IPS-15b (cell line): ENCODE measurements around the gene ANKS1B.
"Not testable (repeated sequence)": the region's sequence is repeated elsewhere in the genome, so short reads cannot be mapped to it uniquely, and the experiment has no call there.

Experiments used
- H3K27me3 ChIP-seq: one replicate; pipeline ENCODE4 v1.6.1; 2013; ENCODE audit warnings: low read length; ENCODE audit not compliant: control insufficient read depth, insufficient read depth
- H3K36me3 ChIP-seq: one replicate; pipeline ENCODE4 v1.6.1; 2013; ENCODE audit warnings: low read length; ENCODE audit not compliant: control insufficient read depth, insufficient read depth
- H3K4me1 ChIP-seq: one replicate; pipeline ENCODE4 v1.6.1; 2013; ENCODE audit warnings: mild to moderate bottlenecking, low read length; ENCODE audit not compliant: control insufficient read depth, insufficient read depth
- H3K4me3 ChIP-seq: one replicate; pipeline ENCODE4 v1.5.1; 2013; ENCODE audit warnings: low read depth, low read length
- H3K9ac ChIP-seq: one replicate; pipeline ENCODE4 v1.6.1; 2013; ENCODE audit warnings: low read depth, mild to moderate bottlenecking, low read length
- H3K9me3 ChIP-seq: one replicate; pipeline ENCODE4 v1.6.1; 2013; ENCODE audit warnings: mild to moderate bottlenecking, low read length; ENCODE audit not compliant: control insufficient read depth, insufficient read depth

Gene ANKS1B

DNA sequence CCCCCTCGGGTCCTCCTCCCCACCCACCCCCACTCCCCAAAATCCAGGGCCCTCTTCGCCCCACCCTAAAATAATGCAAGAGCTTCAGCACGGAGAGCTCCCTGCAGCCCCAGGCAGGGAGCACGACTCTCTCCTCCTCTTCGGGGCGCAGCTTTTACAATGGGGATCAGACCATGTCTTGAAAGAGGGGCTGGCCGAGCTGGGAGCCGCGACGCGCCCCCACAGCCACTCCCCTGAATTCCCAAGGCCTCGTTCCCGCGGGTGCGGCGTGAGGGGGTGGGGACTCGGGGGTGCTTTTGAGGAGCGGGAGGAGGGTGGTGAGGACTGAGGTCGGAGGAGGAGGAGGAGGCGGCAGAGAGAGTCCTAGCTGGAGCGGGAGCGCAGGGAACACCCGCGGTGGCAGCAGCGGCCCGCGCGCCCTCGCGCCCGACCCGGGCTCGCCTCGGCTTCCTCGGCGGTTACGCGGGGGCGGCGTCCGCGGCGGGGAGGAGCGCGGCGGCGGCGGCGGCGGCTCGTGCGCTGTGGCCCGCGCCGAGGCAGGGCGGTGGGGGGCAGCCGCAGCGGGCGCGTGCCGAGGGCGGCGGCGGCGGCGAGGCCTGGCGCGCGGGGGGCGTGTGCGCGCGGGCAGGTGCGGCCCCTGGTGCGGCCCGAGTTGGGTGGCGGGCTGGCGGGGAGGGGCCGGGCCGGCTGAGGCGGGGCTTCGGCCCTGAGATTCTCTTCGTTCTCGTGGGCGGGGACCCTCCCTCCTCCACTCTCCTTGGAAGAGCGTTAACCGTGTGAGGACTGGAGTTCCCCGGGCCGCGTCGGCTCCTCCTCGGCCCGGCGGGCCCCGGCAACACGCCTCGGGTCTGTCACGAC is at the start of gene ANKS1B:
ANKS1B (minus strand) TSS at position 666 of the 858 bp plus-strand sequence. CDS start 699 bp downstream, outside the sequence.
- H3K4me1 ChIP-seq: peaks cover 10% of the 10 kb centered on the region
- peak within 1 kb of the TSS; percentile 66 for H3K9ac ChIP-seq
- H3K4me3 ChIP-seq: peak within 1 kb of the TSS; percentile 85
- H3K36me3 ChIP-seq: no peaks in the 10 kb centered on the region
- no peaks in the 10 kb centered on the region for H3K9me3 ChIP-seq
- peaks cover 20% of the 10 kb centered on the region for H3K27me3 ChIP-seq

DNA sequence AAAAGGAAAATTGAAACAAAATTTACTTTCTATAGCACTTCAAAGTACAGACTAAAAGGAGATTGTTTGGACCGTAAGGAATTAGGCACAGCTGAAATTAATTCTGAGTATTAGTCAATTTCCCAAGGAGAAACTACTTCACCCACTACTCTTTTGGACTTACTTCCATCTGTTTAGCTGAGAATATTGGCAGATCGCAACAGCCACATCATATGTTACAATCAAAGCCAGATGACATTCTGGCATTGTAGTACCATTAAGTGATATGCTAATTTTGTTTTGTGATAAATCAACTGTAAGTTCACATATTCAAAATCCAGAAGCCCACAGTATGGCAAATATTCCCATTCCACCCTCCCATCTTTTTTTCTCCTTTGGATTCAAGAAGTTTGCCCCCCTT is 47.1 kb upstream of the ANKS1B start:
- no peaks in the 10 kb centered on the region for H3K27me3 ChIP-seq
- no peak overlapping the region for H3K4me3 ChIP-seq
- no peaks in the 10 kb centered on the region for H3K9me3 ChIP-seq
- no peaks in the 10 kb centered on the region for H3K4me1 ChIP-seq
- H3K36me3 ChIP-seq: no peaks in the 10 kb centered on the region
- no peak overlapping the region for H3K9ac ChIP-seq

DNA sequence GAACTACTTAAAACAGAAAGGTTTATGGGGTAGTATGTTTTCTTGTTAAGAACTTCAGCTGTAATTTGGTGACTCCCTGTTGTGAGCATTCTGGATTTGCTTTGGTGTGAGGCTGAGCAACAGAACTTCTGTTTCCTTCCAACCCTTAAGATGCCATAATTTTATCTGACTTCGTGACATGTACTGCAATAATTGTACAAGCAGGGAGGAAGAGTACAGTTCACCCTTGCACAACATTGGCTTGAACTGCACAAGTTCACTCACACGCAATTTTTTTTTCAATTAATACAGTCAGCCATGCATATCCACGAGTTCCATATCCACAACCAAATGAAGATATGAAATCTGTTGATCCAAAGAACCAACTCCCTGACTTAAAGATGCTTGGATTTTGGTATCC is 42.9 kb upstream of the ANKS1B start:
- H3K9ac ChIP-seq: no peak overlapping the region
- H3K36me3 ChIP-seq: no peaks in the 10 kb centered on the region
- no peaks in the 10 kb centered on the region for H3K27me3 ChIP-seq
- H3K4me3 ChIP-seq: no peak overlapping the region
- no peaks in the 10 kb centered on the region for H3K9me3 ChIP-seq
- H3K4me1 ChIP-seq: no peaks in the 10 kb centered on the region

DNA sequence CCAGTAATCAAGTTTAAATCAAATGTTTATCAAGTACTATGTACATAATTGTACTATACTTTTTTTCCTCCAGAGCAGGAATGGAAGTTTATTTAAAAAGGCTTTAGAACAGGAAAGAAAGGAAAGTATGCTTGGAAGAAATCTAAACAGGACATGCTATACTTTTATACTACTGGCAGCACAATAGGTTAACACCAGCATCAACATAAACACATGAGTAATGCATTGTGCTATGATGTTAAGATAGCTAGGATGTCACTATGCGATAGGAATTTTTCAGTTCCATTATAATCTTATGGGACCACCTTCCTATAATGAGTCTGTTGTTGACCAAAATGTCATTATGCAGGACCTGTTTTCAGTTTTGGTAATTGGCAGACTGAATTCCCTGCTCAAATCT is 41.5 kb upstream of the ANKS1B start:
- H3K27me3 ChIP-seq: no peaks in the 10 kb centered on the region
- H3K4me3 ChIP-seq: no peak overlapping the region
- H3K4me1 ChIP-seq: no peaks in the 10 kb centered on the region
- no peaks in the 10 kb centered on the region for H3K36me3 ChIP-seq
- no peak overlapping the region for H3K9ac ChIP-seq
- no peaks in the 10 kb centered on the region for H3K9me3 ChIP-seq

DNA sequence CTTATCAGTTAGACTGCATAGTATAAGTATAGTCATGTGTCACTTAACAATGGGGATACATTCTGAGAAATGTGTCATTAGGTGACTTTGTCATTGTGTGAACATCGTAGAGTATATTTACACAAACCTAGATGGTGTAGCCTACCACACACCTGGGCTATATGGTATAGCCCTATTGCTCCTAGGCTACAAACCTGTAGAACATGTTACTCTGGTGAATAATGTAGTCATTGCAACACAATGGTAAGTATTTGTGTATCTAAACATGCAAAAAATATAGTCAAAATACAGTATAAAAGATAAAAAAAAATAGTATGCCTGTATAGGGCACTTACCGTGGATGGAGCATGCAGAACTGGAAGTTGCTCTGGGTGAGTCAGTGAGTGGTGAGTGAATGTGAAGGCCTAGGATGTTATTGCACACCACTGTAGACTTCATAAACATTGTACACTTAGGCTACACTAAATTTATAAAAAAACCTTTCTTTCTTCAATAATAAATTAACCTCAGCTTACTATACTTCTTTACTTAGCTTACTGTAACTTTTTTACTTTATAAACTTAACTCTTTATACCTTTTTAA is 40.3 kb upstream of the ANKS1B start:
- H3K4me3 ChIP-seq: no peak overlapping the region
- no peaks in the 10 kb centered on the region for H3K36me3 ChIP-seq
- H3K9ac ChIP-seq: no peak overlapping the region
- no peaks in the 10 kb centered on the region for H3K4me1 ChIP-seq
- H3K9me3 ChIP-seq: no peaks in the 10 kb centered on the region
- no peaks in the 10 kb centered on the region for H3K27me3 ChIP-seq

DNA sequence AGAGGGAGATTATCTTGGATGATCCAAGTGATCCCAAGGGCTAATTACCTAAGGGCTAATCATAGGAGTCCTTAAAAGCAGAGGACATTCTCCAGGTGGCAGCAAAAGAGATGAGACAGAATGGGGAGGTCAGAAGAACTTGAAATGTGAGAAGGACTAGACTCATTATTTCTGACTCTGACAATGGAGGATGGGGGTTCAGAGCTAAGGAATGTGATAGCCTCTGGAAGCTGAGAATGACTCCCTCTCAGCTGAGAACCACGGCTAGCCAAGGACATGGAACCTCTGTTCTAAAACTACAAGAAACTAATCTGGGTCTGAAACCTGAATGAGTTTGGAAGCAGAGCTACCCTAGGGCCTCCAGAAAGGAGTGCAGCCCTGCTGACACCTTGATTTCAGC is 35.6 kb upstream of the ANKS1B start:
- Histone ChIP-seq H3K4me1 (no peaks in the 10 kb centered on the region), H3K9me3 (no peaks in the 10 kb centered on the region), H3K4me3 (no peak overlapping the region), H3K27me3 (no peaks in the 10 kb centered on the region), H3K9ac (no peak overlapping the region), H3K36me3 (no peaks in the 10 kb centered on the region)

DNA sequence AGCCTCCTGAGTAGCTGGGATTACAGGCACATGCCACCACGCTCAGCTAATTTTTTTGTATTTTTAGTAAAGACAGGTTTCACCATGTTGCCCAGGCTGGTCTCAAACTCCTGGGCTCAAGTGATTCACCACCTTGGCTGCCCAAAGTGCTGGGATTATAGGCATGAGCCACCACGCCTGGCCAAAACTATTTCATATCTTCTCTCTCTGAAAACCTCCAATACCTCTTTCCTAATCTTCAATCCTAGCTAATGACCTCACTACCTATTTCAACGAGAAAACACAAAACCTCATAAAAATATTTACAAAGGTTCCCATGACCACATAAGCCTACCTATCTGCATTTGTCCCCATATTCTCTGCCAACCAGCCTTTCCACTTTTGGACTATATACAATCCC is 32.3 kb upstream of the ANKS1B start:
- Histone ChIP-seq H3K4me1 (no peaks in the 10 kb centered on the region), H3K36me3 (no peaks in the 10 kb centered on the region), H3K4me3 (no peak overlapping the region), H3K9ac (no peak overlapping the region), H3K9me3 (no peaks in the 10 kb centered on the region), H3K27me3 (no peaks in the 10 kb centered on the region)

DNA sequence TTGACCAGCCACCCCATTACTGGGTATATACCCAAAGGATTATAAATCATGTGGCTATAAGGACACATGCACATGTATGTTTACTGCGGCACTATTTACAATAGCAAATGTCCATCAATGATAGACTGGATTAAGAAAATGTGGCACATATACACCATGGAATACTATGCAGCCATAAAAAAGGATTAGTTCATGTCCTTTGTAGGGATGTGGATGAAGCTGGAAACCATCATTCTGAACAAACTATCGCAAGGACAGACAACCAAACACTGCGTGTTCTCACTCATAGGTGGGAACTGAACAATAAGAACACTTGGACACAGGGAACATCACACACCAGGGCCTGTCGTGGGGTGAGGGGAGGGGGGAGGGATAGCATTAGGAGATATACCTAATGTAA is 31.6 kb upstream of the ANKS1B start:
- H3K4me3 ChIP-seq, H3K27me3 ChIP-seq, H3K36me3 ChIP-seq, H3K9ac ChIP-seq, H3K9me3 ChIP-seq, H3K4me1 ChIP-seq: not testable (repeated sequence)

DNA sequence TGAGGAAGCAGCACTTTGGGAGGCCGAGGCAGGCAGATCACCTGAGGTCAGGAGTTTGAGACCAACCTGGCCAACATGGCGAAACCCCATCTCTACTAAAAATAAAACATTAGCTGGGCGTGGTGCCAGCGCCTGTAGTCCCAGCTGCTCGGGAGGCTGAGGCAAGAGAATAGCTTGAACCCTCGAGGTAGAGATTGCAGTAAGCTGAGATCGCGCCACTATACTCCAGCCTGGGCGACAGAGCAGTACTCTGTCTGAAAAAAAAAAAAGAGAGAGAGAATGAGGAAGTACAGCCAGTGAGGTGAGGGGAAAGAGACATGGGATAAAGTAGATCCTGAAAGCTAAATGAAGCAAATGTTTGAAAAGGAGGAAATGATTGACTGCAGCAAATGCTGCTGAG is 21.1 kb upstream of the ANKS1B start:
- H3K9me3 ChIP-seq, H3K27me3 ChIP-seq, H3K36me3 ChIP-seq, H3K4me1 ChIP-seq, H3K4me3 ChIP-seq, H3K9ac ChIP-seq: not testable (repeated sequence)

DNA sequence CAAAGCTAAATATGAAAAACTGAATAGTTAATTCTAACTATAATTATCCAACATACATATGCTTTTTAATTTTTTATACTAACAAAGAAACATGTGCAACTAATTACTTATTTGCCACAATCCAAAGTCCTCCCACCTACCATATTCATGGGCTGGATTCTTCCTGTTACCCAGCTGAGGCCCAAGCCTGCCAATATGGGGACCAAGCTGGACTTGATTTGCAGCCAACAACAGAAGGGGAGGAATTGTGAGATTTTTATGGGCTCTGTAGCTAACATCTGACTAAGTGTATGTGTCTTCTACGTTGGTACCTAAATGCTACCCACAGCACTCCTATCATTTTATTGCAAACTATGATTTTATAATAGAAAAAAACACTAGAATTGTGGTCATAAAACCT is 13.1 kb upstream of the ANKS1B start:
- Histone ChIP-seq H3K9me3 (no peaks in the 10 kb centered on the region), H3K4me3 (no peak overlapping the region), H3K27me3 (no peaks in the 10 kb centered on the region), H3K9ac (no peak overlapping the region), H3K36me3 (no peaks in the 10 kb centered on the region), H3K4me1 (no peaks in the 10 kb centered on the region)

DNA sequence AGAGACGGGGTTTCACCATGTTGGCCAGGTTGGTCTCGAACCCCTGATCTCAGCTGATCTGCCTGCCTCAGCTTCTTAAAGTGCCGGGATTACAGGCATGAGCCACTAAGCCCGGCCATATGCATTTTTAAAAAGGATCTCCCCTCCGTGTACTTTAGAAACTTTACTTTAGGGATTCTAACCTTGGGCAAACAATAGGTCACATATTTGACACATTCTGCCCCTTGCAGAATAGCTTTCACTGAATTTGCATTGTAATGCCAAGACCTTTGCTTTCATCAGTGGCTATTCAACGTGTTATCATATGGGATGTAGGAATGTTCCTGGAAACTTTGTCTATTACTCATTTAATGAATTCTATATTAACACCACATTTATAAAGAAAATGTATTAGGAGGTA is 11.4 kb upstream of the ANKS1B start:
- no peaks in the 10 kb centered on the region for H3K36me3 ChIP-seq
- H3K9me3 ChIP-seq: no peaks in the 10 kb centered on the region

DNA sequence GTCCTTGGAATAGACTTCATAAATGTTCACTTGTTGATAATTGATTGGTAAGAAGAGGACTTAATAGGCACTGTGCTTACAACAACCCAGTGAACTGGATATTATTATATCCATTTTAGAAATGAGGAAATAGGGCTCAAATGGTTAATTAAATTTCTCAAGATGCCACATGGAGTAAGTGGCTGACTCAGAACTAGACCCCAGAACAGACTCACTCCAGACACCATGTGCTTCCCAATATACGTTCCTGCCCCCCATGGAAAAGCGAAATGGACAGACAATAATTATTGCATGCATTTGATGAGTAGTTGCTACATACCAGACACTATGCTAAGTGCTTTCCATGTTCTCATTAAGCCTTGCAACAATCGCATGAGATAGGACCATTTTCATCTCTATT is 895 bp upstream of the ANKS1B start:
- Histone ChIP-seq H3K9me3 (no peaks in the 10 kb centered on the region), H3K9ac (no peak overlapping the region), H3K4me3 (no peak overlapping the region), H3K4me1 (peaks cover 10% of the 10 kb centered on the region), H3K27me3 (peaks cover 20% of the 10 kb centered on the region), H3K36me3 (no peaks in the 10 kb centered on the region)

More for the DNA sequence above, 11.4 kb upstream of the ANKS1B start:
- Histone ChIP-seq H3K4me1 (no peaks in the 10 kb centered on the region), H3K27me3 (no peaks in the 10 kb centered on the region), H3K4me3 (no peak overlapping the region), H3K9ac (no peak overlapping the region)
